ENCODE data around the gene FEM1B.

The FEM1B gene

DNA sequence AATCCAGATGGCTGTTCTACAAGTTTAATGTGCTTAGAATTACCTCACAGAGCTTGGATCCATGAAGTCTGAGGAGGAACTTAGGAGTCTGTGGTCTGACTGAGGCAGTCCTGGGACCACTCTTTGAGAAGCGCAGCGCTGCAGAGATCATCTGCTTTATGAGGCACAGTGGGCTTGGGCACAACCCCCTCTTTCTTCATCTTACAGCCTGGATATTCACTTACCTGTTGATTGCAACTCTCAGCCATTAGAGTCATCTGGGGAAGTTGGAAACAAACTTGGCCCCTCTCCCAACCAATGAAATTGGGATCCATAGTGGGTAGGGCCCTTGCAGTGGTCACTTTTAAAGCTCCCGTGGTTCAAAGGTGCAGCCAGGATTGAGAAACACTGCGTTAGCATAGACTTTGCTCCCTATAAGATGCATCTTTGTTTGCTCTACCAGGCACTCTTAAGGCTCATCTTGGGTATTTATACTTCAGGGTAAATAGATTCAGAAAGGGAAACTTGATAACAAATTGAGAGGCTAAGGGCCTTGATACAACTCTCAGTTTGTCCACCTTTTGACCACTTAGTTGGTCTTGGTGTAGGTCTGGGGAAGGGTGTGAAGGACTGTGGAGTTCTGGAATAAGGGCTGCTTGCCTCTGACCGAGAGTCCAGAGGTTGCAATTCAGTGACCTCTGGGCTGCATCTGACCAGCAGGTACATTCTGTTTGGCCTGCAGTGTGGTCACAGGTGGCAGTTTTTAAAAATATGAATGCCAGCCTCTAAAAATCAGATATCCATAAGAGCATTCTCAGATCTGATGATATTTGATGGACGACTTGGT, 22.8 kb downstream of the FEM1B start:
- in situ Hi-C loops (cut with MboI; ENCODE audit: low sequenced_read_pairs), result loop anchor here (25.0 kb wide), 1 partner anchor 587 kb away; no protein-coding TSS in a partner anchor
- DNase-seq (ENCODE audit: low spot score in 2 of 2), result no peak

DNA sequence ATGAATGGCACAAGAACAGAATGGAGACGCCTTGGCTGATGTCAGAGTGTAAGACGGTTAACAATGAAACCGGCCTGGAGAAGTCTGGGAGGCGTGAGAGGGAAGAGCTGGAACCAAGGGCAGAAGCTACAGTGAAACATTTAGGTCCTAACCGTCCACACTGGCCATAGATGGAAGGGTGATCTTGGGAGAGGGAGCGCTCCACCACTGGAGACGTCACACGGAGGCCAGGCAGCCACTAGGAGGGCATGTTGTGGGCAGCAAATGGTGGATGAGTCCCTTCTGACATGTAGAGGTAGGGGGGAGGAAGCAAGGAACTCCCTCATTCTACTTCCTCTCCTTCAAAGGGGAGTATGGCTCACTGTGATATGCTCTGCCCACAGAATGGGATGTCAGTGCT, 23.8 kb downstream of the FEM1B start:
- DNase-seq (ENCODE audit: low spot score in 2 of 2), result no peak
- no peaks in the 10 kb centered on the region for H3K9me3 ChIP-seq
- no peaks in the 10 kb centered on the region for H3K27me3 ChIP-seq (ENCODE audit: low read depth)
- in situ Hi-C loops (cut with MboI; ENCODE audit: low sequenced_read_pairs), result loop anchor here (25.0 kb wide), 1 partner anchor 586 kb away; no protein-coding TSS in a partner anchor
- 0 out of 2 replicates have a peak, but pooled peaks cover under 1% of the 10 kb centered on the region for H3K4me1 ChIP-seq
- no peak overlapping the region for H3K4me3 ChIP-seq
- H3K36me3 ChIP-seq (replicated peaks), result 0 out of 2 replicates have a peak, but pooled peaks cover 4% of the 10 kb centered on the region

More for the DNA sequence above, 22.8 kb downstream of the FEM1B start:
- Histone ChIP-seq H3K4me3 (no peak overlapping the region), H3K36me3 (replicated peaks) (0 out of 2 replicates have a peak, but pooled peaks cover 4% of the 10 kb centered on the region), H3K27me3 (ENCODE audit: low read depth) (no peaks in the 10 kb centered on the region), H3K9me3 (no peaks in the 10 kb centered on the region), H3K4me1 (no peaks in the 10 kb centered on the region)

DNA sequence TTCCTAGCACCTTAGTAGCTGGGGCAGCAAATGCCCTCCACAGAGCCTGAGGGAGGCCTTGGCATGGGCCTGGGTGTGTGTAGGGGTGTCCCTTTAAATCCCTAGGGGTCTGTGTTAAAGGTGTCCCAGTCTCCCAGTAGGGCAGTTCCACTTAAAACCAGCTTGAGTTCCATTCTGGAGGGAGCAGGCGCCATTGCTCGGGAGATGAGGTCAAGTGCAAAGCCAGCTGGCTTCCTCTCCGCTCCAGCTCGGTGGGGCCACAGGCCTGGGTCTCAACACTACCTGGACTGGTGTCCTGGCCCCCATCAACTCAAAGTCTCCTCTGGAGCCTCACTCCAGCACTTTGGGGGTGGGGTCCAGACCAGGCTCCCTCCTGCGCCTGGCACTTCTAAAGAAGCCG, 25.2 kb downstream of the FEM1B start:
- no peak overlapping the region for H3K4me3 ChIP-seq
- peak in 1 of 2 experiments; percentile 9 for DNase-seq (ENCODE audit: low spot score in 2 of 2)
- H3K36me3 ChIP-seq (replicated peaks), result 0 out of 2 replicates have a peak, but pooled peaks cover 4% of the 10 kb centered on the region
- H3K9me3 ChIP-seq, result no peaks in the 10 kb centered on the region
- H3K27me3 ChIP-seq (ENCODE audit: low read depth), result peaks cover 8% of the 10 kb centered on the region; the same call in 1 of the 2 replicates
- in situ Hi-C loops (cut with MboI; ENCODE audit: low sequenced_read_pairs), result loop anchor here (25.0 kb wide), 1 partner anchor 585 kb away; no protein-coding TSS in a partner anchor
- H3K4me1 ChIP-seq, result peaks cover 5% of the 10 kb centered on the region; the same call in 1 of the 2 replicates

DNA sequence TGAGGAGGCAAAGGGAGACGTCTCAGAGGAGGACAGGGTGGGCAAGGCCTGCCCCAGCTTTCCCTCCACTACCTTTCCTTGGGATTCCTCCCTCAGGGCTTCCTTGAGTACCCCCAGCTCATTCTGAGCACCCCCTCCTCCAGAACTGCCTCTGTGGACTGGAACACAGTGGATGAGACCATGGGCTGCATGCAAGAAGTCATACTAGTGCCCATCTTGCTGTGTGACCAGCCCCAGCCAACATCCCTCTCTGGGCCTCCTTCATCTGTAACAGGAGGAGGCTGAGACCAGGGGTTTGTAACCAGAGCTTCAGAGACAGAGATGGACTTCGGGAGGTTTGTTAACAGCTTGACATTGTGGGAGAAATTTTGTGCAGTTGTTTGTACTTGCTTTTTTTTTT, 25.6 kb downstream of the FEM1B start:
- peaks cover 8% of the 10 kb centered on the region; the same call in 1 of the 2 replicates for H3K27me3 ChIP-seq (ENCODE audit: low read depth)
- in situ Hi-C loops (cut with MboI; ENCODE audit: low sequenced_read_pairs), result loop anchor here (25.0 kb wide), 1 partner anchor 584 kb away; no protein-coding TSS in a partner anchor
- 0 out of 2 replicates have a peak, but pooled peaks cover 4% of the 10 kb centered on the region for H3K36me3 ChIP-seq (replicated peaks)
- no peaks in the 10 kb centered on the region for H3K9me3 ChIP-seq
- H3K4me1 ChIP-seq, result peaks cover 5% of the 10 kb centered on the region; the same call in 1 of the 2 replicates
- H3K4me3 ChIP-seq, result no peak overlapping the region
- no peak for DNase-seq (ENCODE audit: low spot score in 2 of 2)

DNA sequence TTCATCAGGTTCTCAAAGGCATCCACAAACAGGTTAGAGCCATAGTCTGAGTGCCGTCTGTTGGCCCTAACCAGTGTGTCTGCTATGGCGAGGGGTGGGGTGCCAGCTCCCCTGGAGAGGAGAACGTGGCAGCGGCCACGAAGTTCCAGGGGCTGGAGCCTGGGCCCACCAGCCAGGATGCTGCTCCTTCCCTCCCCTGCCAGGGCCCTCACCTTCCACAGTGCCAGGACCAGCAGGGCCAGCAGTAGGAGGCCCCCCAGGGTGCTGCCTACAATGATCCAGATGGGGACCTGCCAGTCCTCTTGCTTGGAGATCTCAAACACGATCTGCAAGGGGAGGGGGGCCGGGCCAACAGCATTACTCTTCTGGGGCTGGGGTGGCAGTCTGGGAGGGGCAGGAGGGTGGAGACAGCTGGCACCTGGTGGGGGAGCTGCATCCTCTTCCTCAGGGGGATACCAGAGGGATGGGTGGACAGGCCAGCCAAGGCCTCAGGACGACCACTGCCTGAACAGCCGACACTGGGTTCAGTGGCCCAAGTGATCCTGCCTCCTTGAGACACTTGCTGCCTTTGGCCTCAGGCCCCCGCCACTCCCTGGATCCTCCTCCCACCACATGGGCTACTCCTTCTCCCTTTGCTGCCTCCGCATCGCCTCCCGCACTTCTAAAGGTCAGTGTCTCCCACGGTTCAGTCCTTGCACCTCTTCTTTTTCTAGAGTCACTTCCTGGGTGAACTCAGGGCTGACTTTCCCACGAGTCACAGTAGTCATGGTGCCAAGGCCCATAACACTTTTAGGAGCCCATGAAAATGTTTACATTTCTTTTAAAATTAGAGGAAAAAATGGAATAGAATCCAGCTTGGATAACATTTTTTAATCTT, 26.3 kb downstream of the FEM1B start:
- Histone ChIP-seq H3K4me1 (peaks cover 5% of the 10 kb centered on the region; the same call in 1 of the 2 replicates), H3K27me3 (ENCODE audit: low read depth) (peaks cover 8% of the 10 kb centered on the region; the same call in 1 of the 2 replicates), H3K36me3 (replicated peaks) (0 out of 2 replicates have a peak, but pooled peaks cover 3% of the 10 kb centered on the region), H3K9me3 (no peaks in the 10 kb centered on the region), H3K4me3 (no peak overlapping the region)
- in situ Hi-C loops (cut with MboI; ENCODE audit: low sequenced_read_pairs), result loop anchor here (25.0 kb wide), 1 partner anchor 584 kb away; no protein-coding TSS in a partner anchor
- peak in 1 of 2 experiments; percentile 9 for DNase-seq (ENCODE audit: low spot score in 2 of 2)

DNA sequence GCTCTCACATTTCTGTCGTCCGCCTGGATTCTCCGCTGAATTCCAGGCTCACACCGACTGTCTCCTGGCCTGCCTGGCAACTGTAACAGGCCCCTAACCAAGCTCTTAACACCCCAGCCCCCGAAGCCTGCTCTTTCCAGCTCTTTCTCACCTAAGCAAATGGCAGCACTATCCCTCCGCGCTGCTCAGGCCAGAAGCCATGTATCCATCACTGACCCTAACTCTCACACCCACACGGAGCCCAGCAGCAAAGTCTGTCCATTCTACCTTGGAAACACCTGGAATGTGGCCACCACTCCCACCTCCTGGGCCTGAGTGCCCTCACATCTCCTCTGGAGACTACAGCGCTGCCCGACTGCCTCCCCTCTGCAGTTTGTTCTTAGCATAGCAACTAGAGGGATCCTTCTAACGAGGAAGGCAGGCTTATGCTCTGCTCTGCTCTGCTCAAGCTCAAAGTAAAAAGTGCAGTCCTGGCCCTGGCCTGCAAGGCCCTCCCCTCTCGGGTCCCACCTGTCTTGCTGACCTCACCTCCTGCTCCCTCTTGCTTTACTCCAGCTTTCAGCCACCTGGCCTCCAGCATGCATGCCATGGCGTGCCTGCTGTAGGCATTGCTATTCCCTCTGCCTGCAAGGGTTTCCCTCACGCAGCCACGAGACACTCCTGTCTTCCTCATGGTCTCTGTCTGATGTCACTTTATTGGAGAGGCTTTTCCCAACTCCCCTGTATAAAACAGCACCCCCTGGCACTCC, 27.2 kb downstream of the FEM1B start:
- DNase-seq (ENCODE audit: low spot score in 2 of 2), result peak in 1 of 2 experiments; percentile 14
- in situ Hi-C loops (cut with MboI; ENCODE audit: low sequenced_read_pairs), result loop anchor here (25.0 kb wide), 1 partner anchor 583 kb away; no protein-coding TSS in a partner anchor
- Histone ChIP-seq H3K9me3 (no peaks in the 10 kb centered on the region), H3K4me3 (no peak overlapping the region), H3K4me1 (peaks cover 5% of the 10 kb centered on the region; the same call in 1 of the 2 replicates), H3K36me3 (replicated peaks) (no peaks in the 10 kb centered on the region), H3K27me3 (ENCODE audit: low read depth) (peaks cover 8% of the 10 kb centered on the region; the same call in 1 of the 2 replicates)

DNA sequence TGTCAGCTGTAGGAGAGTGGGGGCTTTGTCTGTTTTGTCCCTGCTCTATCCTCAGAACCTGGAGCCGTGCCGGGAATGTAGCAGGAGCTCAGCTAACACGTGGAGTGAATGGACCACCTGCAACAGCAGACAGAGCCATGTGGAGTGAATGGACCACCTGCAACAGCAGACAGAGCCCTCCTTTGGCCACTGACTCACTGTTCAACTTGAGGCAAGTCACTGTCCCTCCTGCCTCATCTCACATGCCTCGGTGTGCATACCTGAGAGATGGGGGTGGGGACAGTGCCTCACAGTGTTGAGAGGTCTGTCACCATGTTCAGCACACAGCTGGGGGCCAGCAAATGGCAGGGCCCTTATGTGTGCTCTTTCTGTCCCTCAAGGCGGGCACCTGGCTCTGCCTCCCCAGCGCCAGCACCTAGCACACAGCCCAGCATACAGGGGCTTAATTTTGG, 27.9 kb downstream of the FEM1B start:
- peaks cover 5% of the 10 kb centered on the region; the same call in 1 of the 2 replicates for H3K4me1 ChIP-seq
- in situ Hi-C loops (cut with MboI; ENCODE audit: low sequenced_read_pairs), result loop anchor here (25.0 kb wide), 1 partner anchor 582 kb away; no protein-coding TSS in a partner anchor
- no peak overlapping the region for H3K4me3 ChIP-seq
- H3K9me3 ChIP-seq, result no peaks in the 10 kb centered on the region
- H3K36me3 ChIP-seq (replicated peaks), result no peaks in the 10 kb centered on the region
- no peak for DNase-seq (ENCODE audit: low spot score in 2 of 2)
- H3K27me3 ChIP-seq (ENCODE audit: low read depth), result peaks cover 8% of the 10 kb centered on the region; the same call in 1 of the 2 replicates

DNA sequence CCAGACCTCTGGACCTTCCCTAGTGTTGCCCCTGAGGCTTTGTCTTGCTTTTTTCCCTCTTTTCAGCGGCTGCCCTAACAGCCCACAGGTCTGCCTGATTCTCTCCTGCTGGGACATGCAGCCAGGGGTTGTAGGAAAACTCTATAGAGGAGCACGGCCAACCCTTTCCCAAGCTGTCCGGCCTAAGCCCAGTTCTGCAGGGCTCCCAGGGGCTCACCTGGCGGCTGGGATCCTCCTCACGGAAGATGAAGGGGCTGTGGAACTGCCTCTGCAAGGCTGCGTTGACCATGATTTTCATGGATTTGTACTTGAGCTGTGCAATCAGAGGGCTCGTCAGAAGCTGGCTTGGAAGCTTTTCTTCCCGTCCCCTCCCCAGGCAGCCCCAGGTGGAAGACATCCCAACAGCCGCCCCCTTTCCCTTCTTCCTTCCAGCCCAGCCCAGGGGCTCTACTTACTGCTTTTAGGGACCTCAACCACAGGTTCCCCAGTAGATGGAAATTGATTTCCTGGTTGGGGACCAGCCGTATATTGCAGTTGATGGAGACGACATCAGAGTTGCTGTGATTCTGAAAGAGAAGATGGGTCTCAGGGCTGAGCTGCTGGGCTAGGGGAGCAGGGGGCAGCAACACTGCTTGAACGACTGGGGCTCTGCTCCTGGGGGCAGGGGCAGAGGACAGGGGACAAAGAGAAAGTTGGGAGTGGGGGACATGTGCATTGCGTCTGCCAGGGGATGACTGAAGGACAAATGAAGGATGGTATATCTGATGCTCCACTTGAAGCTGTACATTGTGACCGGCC, 29.8 kb downstream of the FEM1B start:
- H3K36me3 ChIP-seq (replicated peaks), result no peaks in the 10 kb centered on the region
- peaks cover 8% of the 10 kb centered on the region; the same call in 1 of the 2 replicates for H3K27me3 ChIP-seq (ENCODE audit: low read depth)
- DNase-seq (ENCODE audit: low spot score in 2 of 2), result peak in 1 of 2 experiments; percentile 11
- peaks cover 5% of the 10 kb centered on the region; the same call in 1 of the 2 replicates for H3K4me1 ChIP-seq
- in situ Hi-C loops (cut with MboI; ENCODE audit: low sequenced_read_pairs), result loop anchor here (25.0 kb wide), 1 partner anchor 580 kb away; no protein-coding TSS in a partner anchor
- H3K4me3 ChIP-seq, result no peak overlapping the region
- H3K9me3 ChIP-seq, result no peaks in the 10 kb centered on the region

DNA sequence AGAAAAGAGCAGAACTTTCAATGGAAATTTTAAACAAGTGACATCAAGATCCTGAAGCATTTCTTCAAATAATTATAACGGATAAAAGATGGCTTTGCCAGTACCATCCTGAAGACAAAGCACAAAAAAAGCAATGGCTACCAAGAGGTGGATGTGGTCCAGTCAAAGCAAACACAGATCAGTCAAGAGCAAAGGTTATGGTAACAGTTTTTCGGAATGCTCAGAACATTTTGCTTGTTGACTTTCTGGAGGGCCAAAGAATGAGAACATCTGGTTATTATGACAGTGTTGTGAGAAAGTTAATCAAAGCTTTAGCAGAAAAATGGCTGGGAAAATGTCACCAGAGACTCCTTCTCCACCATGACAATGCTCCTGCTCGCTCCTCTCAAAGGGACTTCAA, 31.5 kb downstream of the FEM1B start:
- in situ Hi-C loops (cut with MboI; ENCODE audit: low sequenced_read_pairs), result loop anchor here (25.0 kb wide), 1 partner anchor 578 kb away; no protein-coding TSS in a partner anchor
- DNase-seq (ENCODE audit: low spot score in 2 of 2), result no peak

DNA sequence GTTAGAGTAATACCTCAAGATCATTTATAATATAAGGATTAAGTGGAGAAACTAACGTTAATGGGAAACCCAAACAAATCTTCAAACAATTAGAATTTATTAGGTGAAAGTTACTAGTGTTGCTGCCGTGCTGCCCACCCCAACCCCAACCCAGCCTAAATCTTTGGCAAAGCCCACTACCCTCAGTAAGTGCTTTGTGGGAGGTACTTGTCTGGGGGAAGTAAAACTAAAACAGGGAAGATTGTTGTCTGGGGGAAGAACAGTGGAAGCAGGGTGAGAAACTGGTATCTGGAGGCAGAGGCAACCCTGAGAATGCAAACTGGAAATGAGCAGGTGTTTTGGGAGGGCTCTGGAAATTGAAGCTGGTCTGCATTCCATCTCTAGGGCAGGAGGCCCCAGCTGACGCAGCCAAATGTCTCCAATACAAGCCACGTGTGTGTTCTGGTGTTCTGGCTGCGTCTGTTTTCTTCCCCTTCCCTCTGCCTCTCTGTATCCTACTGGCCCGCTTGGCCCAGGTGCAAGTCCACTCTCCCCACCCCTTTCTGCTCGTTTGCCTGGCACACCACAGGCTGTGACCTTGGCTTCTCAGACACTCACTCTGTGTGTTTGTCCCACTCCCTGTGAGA, 32.7 kb downstream of the FEM1B start:
- Histone ChIP-seq H3K4me3 (no peak overlapping the region), H3K4me1 (peaks cover 5% of the 10 kb centered on the region; the same call in 1 of the 2 replicates), H3K9me3 (no peaks in the 10 kb centered on the region), H3K27me3 (ENCODE audit: low read depth) (peaks cover 8% of the 10 kb centered on the region; the same call in 1 of the 2 replicates), H3K36me3 (replicated peaks) (no peaks in the 10 kb centered on the region)
- in situ Hi-C loops (cut with MboI; ENCODE audit: low sequenced_read_pairs), result loop anchor here (25.0 kb wide), 1 partner anchor 577 kb away; no protein-coding TSS in a partner anchor
- DNase-seq (ENCODE audit: low spot score in 2 of 2), result peak in 1 of 2 experiments; percentile 8

More for the DNA sequence above, 31.5 kb downstream of the FEM1B start:
- Histone ChIP-seq H3K4me1 (peaks cover 5% of the 10 kb centered on the region; the same call in 1 of the 2 replicates), H3K4me3 (no peak overlapping the region), H3K36me3 (replicated peaks) (no peaks in the 10 kb centered on the region), H3K9me3 (no peaks in the 10 kb centered on the region), H3K27me3 (ENCODE audit: low read depth) (peaks cover 8% of the 10 kb centered on the region; the same call in 1 of the 2 replicates)

DNA sequence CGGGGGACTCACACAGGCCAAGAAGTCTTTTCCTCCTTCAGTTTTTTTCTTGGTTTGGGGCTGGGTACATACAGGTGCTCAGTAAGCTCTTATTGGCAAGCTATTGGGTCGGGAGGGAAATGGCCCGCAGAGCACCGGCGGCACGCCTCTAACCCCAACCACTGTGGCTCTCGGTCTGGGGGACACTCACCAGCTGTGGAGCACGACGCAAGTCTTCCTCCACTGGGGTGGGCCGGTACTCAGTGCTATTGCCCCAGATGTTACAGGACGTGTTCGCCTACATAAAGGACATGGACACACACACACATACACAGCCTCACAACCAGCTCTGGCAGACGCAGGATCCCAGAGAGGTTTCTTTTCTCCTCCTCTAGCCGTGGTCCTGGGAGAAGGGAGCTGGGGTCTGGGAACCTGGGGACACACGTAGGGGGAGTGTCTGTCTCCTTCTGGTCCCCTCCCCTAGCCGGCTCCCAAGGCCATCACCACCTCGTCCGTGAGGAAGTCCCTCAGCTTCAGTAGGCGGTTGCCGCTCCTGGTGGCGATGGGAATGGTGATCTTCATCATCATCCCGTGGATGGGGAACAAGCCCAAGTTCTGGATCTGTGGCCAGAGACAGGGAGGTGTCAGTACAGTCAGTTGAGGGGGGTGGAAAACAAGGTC, 33.4 kb downstream of the FEM1B start:
- in situ Hi-C loops (cut with MboI; ENCODE audit: low sequenced_read_pairs), result loop anchor here (25.0 kb wide), 1 partner anchor 576 kb away; no protein-coding TSS in a partner anchor
- Histone ChIP-seq H3K36me3 (replicated peaks) (no peaks in the 10 kb centered on the region), H3K27me3 (ENCODE audit: low read depth) (peaks cover 8% of the 10 kb centered on the region; the same call in 1 of the 2 replicates), H3K9me3 (no peaks in the 10 kb centered on the region), H3K4me3 (no peak overlapping the region), H3K4me1 (peaks cover 5% of the 10 kb centered on the region; the same call in 1 of the 2 replicates)
- DNase-seq (ENCODE audit: low spot score in 2 of 2), result peak in 1 of 2 experiments; percentile 8

Data from HAP-1 (cell line).